Neural progenitor cell (in vitro differentiated cells): Measurements from ENCODE around the gene XAF1. TPM values are rescaled to one million over a fixed set of nuclear protein-coding genes. Genes with fewer than 3 reads are reported as not detected.
A peak's percentile ranks its signal among the peaks of the same experiment; 100 is the strongest.

Experiments used
- DNase-seq: peaks from one replicate; pipeline ENCODE4 v3.0.0-alpha.2; 2016; ENCODE audit warnings: low spot score
- H2AFZ ChIP-seq: fragments of 200-600 bp; sonication (generic); replicated peaks from 2 replicates; pipeline ENCODE4 v1.6.1; 2016; ENCODE audit warnings: antibody characterized with exemption
- H3F3A ChIP-seq: fragments of 200-600 bp; sonication (generic); 2 replicates; pipeline ENCODE4 v1.6.1; 2016; ENCODE audit warnings: antibody characterized with exemption, low read depth
- H3K27ac ChIP-seq: fragments of 200-600 bp; sonication (generic); 2 replicates; pipeline ENCODE4 v1.5.1; 2016; ENCODE audit warnings: mild to moderate bottlenecking
- H3K27me3 ChIP-seq: fragments of 200-600 bp; sonication (generic); 2 replicates; pipeline ENCODE4 v1.6.1; 2016; ENCODE audit warnings: mild to moderate bottlenecking, moderate library complexity
- H3K36me3 ChIP-seq: fragments of 200-600 bp; sonication (generic); 2 replicates; pipeline ENCODE4 v1.5.1; 2016
- H3K4me1 ChIP-seq: fragments of 200-600 bp; sonication (generic); 2 replicates; pipeline ENCODE4 v1.6.1; 2016; ENCODE audit warnings: mixed run types
- H3K4me2 ChIP-seq: fragments of 200-600 bp; sonication (generic); 2 replicates; pipeline ENCODE4 v1.6.1; 2016
- H3K4me3 ChIP-seq: fragments of 200-600 bp; sonication (generic); 2 replicates; pipeline ENCODE4 v1.5.1; 2016
- H3K79me2 ChIP-seq: fragments of 200-600 bp; sonication (generic); 2 replicates; pipeline ENCODE4 v1.6.1; 2016; ENCODE audit warnings: low read depth
- H3K9ac ChIP-seq: fragments of 200-600 bp; sonication (generic); 2 replicates; pipeline ENCODE4 v1.6.1; 2016
- H3K9me3 ChIP-seq: fragments of 200-600 bp; sonication (generic); 2 replicates; pipeline ENCODE4 v1.5.1; 2016; ENCODE audit warnings: low read depth
- H4K20me1 ChIP-seq: fragments of 200-600 bp; sonication (generic); 2 replicates; pipeline ENCODE4 v1.6.1; 2016; ENCODE audit warnings: low read depth
- H3K27ac Mint-ChIP-seq: 3 replicates; pipeline ENCODE4 v1.8.0; 2021; ENCODE audit warnings: mixed read lengths
- H3K27me3 Mint-ChIP-seq: 2 replicates; pipeline ENCODE4 v1.8.0; 2022; ENCODE audit warnings: low read depth, mild to moderate bottlenecking, inconsistent platforms, moderate library complexity, mixed read lengths; ENCODE audit not compliant: insufficient read depth
- H3K36me3 Mint-ChIP-seq: 3 replicates; pipeline ENCODE4 v1.8.0; 2021; ENCODE audit warnings: mixed read lengths
- H3K4me1 Mint-ChIP-seq: 3 replicates; pipeline ENCODE4 v1.8.0; 2021; ENCODE audit warnings: mixed read lengths
- H3K4me3 Mint-ChIP-seq: 3 replicates; pipeline ENCODE4 v1.8.0; 2021; ENCODE audit warnings: mild to moderate bottlenecking, moderate library complexity, mixed read lengths
- H3K9me3 Mint-ChIP-seq: 3 replicates; pipeline ENCODE4 v1.8.0; 2020; ENCODE audit warnings: mixed read lengths
- EZH2 ChIP-seq: fragments of 200-600 bp; sonication (generic); IDR thresholded peaks from 2 replicates; pipeline ENCODE4 v1.6.1; 2017; ENCODE audit warnings: antibody characterized with exemption, mild to moderate bottlenecking, moderate library complexity
- EZH2phosphoT487 ChIP-seq: fragments of 200-600 bp; sonication (generic); IDR thresholded peaks from 2 replicates; pipeline ENCODE4 v1.6.1; 2017; ENCODE audit warnings: antibody characterized with exemption
- total RNA-seq: library from RNA; depleted of rRNA; stranded (reverse); fragments of >200 nt; gene quantifications from 2 replicates; pipeline ENCODE4 v1.2.3, GENCODE V29; 2015; ENCODE audit warnings: low replicate concordance
- TF ChIP-seq, protein P1 (sequence below): fragments of 200-600 bp; sonication (generic); IDR thresholded peaks from 2 replicates; pipeline ENCODE4 v1.5.1; 2017; ENCODE audit warnings: antibody characterized with exemption, mild to moderate bottlenecking

Gene XAF1
- total RNA-seq, 1 donor from 2014 or later: not detected

DNA sequence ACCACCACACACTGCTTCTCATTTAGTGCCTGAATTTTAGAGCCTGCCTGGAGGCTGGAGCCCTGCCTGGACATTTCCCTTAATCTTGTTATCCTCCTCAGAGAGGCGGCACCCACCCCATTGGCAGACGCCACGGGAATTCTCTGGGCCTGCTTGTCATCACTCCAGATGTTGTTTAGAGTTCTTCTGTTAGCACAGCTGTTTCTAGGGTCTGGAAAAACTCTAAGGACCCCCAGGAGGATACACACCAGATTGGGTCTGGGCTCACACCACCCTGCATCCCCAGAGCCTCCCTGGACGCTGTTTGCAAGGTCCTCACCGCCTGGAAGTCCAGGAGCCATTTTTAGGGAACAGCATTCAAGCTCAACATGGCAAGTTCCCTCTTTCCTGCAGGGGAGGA is 565 bp upstream of the XAF1 start:
- no peaks in the 10 kb centered on the region for H4K20me1 ChIP-seq
- Mint-ChIP-seq H3K27ac (peak overlapping the region; percentile 55), H3K4me3 (no peak overlapping the region), H3K9me3 (no peaks in the 10 kb centered on the region), H3K4me1 (peaks cover 27% of the 10 kb centered on the region), H3K27me3 (peaks cover 9% of the 10 kb centered on the region), H3K36me3 (no peaks in the 10 kb centered on the region)
- H3K36me3 ChIP-seq: no peaks in the 10 kb centered on the region
- TF ChIP-seq EZH2 (no peak), EZH2phosphoT487 (no peak)
- TF ChIP-seq, protein P1, sequence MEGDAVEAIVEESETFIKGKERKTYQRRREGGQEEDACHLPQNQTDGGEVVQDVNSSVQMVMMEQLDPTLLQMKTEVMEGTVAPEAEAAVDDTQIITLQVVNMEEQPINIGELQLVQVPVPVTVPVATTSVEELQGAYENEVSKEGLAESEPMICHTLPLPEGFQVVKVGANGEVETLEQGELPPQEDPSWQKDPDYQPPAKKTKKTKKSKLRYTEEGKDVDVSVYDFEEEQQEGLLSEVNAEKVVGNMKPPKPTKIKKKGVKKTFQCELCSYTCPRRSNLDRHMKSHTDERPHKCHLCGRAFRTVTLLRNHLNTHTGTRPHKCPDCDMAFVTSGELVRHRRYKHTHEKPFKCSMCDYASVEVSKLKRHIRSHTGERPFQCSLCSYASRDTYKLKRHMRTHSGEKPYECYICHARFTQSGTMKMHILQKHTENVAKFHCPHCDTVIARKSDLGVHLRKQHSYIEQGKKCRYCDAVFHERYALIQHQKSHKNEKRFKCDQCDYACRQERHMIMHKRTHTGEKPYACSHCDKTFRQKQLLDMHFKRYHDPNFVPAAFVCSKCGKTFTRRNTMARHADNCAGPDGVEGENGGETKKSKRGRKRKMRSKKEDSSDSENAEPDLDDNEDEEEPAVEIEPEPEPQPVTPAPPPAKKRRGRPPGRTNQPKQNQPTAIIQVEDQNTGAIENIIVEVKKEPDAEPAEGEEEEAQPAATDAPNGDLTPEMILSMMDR: no peak
- DNase-seq: peak; percentile 18
- H3K4me2 ChIP-seq: no peak overlapping the region
- H3K4me1 ChIP-seq: peaks cover 20% of the 10 kb centered on the region
- H2AFZ ChIP-seq: peak overlapping the region; percentile 17
- peaks cover 8% of the 10 kb centered on the region for H3F3A ChIP-seq
- H3K4me3 ChIP-seq: no peak overlapping the region
- H3K27me3 ChIP-seq: no peaks in the 10 kb centered on the region
- no peaks in the 10 kb centered on the region for H3K79me2 ChIP-seq
- no peaks in the 10 kb centered on the region for H3K9me3 ChIP-seq
- no peak overlapping the region for H3K9ac ChIP-seq
- no peak overlapping the region for H3K27ac ChIP-seq

DNA sequence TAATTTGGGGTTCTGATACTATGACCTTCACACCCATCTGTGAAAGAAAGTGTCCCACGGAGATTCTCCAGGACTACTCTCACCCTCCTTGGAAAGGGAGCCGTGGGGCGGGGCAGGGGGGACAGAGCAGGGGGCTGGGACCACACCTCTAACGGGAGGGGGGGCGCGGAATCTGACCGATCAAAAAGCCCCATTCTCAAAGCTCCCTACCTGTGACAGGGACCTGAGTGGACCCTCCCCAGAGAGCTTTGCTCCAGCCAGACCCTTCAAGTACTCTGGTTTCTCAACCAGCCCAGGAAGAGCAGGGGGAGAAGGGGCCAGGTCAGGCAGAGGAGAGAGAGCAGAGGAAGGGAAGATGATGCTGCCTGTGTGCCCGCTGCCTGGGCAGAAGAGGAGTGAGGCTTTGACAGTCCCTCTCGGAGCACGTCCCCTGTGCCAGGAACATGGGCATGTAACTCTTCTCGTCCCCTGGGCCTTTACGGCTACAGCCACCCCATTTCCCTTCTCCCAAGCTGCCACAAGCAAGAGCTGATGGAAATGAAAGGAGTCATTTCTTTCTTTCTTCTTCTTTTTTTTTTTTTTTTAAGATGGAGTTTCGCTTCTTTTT is 682 bp downstream of the XAF1 start:
- Mint-ChIP-seq H3K4me3 (no peak overlapping the region), H3K9me3 (no peaks in the 10 kb centered on the region), H3K36me3 (no peaks in the 10 kb centered on the region), H3K27me3 (peaks cover 11% of the 10 kb centered on the region), H3K4me1 (peaks cover 29% of the 10 kb centered on the region), H3K27ac (no peak overlapping the region)
- DNase-seq: no peak
- no peaks in the 10 kb centered on the region for H3K36me3 ChIP-seq
- H4K20me1 ChIP-seq: no peaks in the 10 kb centered on the region
- no peaks in the 10 kb centered on the region for H3K79me2 ChIP-seq
- H3K9ac ChIP-seq: no peak overlapping the region
- peaks cover 8% of the 10 kb centered on the region for H3F3A ChIP-seq
- peak overlapping the region; percentile 17 for H2AFZ ChIP-seq
- H3K9me3 ChIP-seq: no peaks in the 10 kb centered on the region
- H3K27ac ChIP-seq: no peak overlapping the region
- no peak for TF ChIP-seq EZH2phosphoT487
- no peak for TF ChIP-seq EZH2
- TF ChIP-seq, protein P1: no peak
- no peak overlapping the region for H3K4me2 ChIP-seq
- peaks cover 20% of the 10 kb centered on the region for H3K4me1 ChIP-seq
- H3K4me3 ChIP-seq: no peak overlapping the region
- H3K27me3 ChIP-seq: no peaks in the 10 kb centered on the region

DNA sequence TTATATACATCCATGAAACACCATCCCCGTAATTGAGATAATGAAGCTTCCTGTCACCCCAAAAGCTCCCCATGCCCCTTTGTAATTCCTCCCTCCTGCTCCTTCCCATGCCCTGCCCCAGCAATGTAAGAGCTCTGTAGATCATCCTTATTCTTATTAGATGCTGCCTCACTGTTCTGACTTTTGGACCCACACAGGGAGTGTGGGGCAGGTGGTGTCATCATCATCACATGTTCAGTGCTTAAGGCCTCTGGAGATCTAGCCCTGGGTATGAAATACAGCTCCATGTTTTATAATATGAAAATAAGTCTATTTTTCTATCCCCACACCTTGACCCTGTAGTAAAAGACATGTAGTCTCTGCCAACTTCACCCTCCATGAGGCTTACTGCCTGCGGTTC is 1.9 kb downstream of the XAF1 start:
- H3K4me3 Mint-ChIP-seq: no peak overlapping the region

More for the DNA sequence above, 1.9 kb downstream of the XAF1 start:
- Mint-ChIP-seq H3K9me3 (no peaks in the 10 kb centered on the region), H3K27ac (no peak overlapping the region), H3K4me1 (peaks cover 26% of the 10 kb centered on the region), H3K27me3 (peaks cover 11% of the 10 kb centered on the region), H3K36me3 (no peaks in the 10 kb centered on the region)
- Histone ChIP-seq H3K4me3 (no peak overlapping the region), H3K27me3 (no peaks in the 10 kb centered on the region), H3K4me1 (peaks cover 19% of the 10 kb centered on the region), H3K79me2 (no peaks in the 10 kb centered on the region), H3K9ac (no peak overlapping the region), H3F3A (peaks cover 8% of the 10 kb centered on the region), H4K20me1 (no peaks in the 10 kb centered on the region), H3K4me2 (no peak overlapping the region), H3K9me3 (no peaks in the 10 kb centered on the region), H3K36me3 (no peaks in the 10 kb centered on the region), H3K27ac (no peak overlapping the region), H2AFZ (no peak overlapping the region)
- TF ChIP-seq, protein P1: no peak
- TF ChIP-seq EZH2: no peak
- no peak for TF ChIP-seq EZH2phosphoT487
- DNase-seq: no peak
